HUES48 (cell line): ENCODE results near the gene KRTDAP.

Experiments used
- H3K27ac ChIP-seq: one replicate; pipeline ENCODE4 v1.7.0; 2013; ENCODE audit warnings: low read depth, low read length, inconsistent platforms
- H3K27me3 ChIP-seq: 2 replicates; pipeline ENCODE4 v1.6.1; 2013; ENCODE audit warnings: mild to moderate bottlenecking, low read length; ENCODE audit not compliant: control insufficient read depth, insufficient read depth
- H3K36me3 ChIP-seq: 2 replicates; pipeline ENCODE4 v1.6.1; 2013; ENCODE audit warnings: low read length; ENCODE audit not compliant: control insufficient read depth, insufficient read depth
- H3K4me1 ChIP-seq: 2 replicates; pipeline ENCODE4 v1.6.1; 2013; ENCODE audit warnings: mild to moderate bottlenecking, low read length; ENCODE audit not compliant: control insufficient read depth, insufficient read depth
- H3K4me3 ChIP-seq: 2 replicates; pipeline ENCODE4 v1.5.1; 2013; ENCODE audit warnings: mild to moderate bottlenecking, low read depth, low read length
- H3K9ac ChIP-seq: 2 replicates; pipeline ENCODE4 v1.6.1; 2013; ENCODE audit warnings: mild to moderate bottlenecking, low read depth, low read length, moderate library complexity
- H3K9me3 ChIP-seq: 2 replicates; pipeline ENCODE4 v1.6.1; 2013; ENCODE audit warnings: low read length; ENCODE audit not compliant: control insufficient read depth, insufficient read depth

The KRTDAP gene

DNA sequence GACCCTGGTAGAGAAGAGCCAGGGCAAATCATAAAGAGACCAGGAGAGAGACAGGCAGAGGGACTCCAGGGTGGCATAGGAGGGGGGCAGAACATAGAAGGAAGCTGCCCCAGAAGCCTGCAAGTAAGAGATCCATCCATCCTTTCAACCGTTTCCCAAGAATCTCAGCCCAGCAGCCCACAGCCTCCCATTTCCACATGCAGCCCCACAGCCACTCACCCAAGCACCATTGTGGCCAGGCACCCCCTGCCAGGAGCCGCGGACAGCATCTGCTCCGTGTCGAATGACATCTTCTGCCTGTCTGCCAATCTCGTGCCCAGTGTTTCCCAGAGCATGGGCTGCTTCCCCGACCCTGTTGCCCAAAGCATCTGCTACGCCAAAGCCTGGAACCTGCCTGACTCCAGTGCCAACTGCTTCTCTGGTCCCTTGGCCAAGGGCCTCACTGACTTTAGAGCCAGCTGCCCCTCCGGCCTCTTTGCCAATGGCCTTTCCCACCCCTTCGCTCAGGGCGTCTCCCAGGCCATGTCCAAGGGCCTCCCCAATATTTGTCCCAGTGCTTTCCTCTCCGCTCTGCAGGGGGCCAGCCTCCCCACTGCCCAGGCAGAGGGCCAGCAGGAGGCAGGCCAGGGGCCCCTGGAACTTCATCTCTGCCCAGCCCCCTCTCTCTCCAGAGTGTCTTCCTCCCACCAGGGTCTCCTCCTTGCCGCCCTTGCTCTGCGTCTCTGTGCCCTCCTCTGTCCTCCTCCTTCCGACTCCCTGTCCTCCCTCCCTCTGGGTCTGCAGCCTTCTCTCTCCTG lies 22.8 kb upstream of the KRTDAP start:
- H3K9me3 ChIP-seq, result no peaks in the 10 kb centered on the region
- no peak overlapping the region for H3K4me3 ChIP-seq
- peaks cover 6% of the 10 kb centered on the region; the same call in 1 of the 2 replicates for H3K27me3 ChIP-seq
- H3K9ac ChIP-seq, result no peak overlapping the region
- H3K36me3 ChIP-seq, result peaks cover 6% of the 10 kb centered on the region
- peaks cover 21% of the 10 kb centered on the region for H3K4me1 ChIP-seq
- no peak overlapping the region for H3K27ac ChIP-seq

DNA sequence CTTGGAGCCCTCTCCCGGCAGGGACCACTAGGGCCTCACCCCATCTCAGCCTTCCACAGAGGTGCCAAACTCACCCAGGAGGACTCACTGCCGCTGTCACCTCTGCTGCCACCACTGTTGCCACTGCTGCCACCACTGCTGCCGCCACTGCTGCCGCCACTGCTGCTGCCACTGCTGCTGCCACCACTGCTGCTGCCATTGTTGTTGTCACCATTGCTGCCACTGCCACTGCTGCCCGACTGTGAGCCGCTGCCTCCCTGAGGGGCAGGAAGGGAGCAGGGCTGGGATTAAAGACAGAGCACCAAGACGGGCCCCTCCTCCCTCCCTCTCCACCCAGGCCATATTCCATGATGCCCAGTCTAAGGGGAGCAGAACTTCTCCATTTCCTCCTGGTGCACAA lies 21.1 kb upstream of the KRTDAP start:
- peaks cover 23% of the 10 kb centered on the region for H3K4me1 ChIP-seq
- no peak overlapping the region for H3K9ac ChIP-seq
- no peaks in the 10 kb centered on the region for H3K9me3 ChIP-seq
- peaks cover 6% of the 10 kb centered on the region; the same call in 1 of the 2 replicates for H3K27me3 ChIP-seq
- no peak overlapping the region for H3K27ac ChIP-seq
- H3K36me3 ChIP-seq, result peaks cover 23% of the 10 kb centered on the region
- H3K4me3 ChIP-seq, result no peak overlapping the region

GRCh38 chr19:35510626-35510964 lies 20.3 kb upstream of the KRTDAP start:
- peaks cover 23% of the 10 kb centered on the region for H3K4me1 ChIP-seq
- H3K9me3 ChIP-seq, result no peaks in the 10 kb centered on the region
- H3K9ac ChIP-seq, result no peak overlapping the region
- H3K27me3 ChIP-seq, result peaks cover 6% of the 10 kb centered on the region; the same call in 1 of the 2 replicates
- peak overlapping the region; percentile 79; the same call in 1 of the 2 replicates for H3K4me3 ChIP-seq
- H3K27ac ChIP-seq, result no peak overlapping the region
- H3K36me3 ChIP-seq, result peaks cover 30% of the 10 kb centered on the region

DNA sequence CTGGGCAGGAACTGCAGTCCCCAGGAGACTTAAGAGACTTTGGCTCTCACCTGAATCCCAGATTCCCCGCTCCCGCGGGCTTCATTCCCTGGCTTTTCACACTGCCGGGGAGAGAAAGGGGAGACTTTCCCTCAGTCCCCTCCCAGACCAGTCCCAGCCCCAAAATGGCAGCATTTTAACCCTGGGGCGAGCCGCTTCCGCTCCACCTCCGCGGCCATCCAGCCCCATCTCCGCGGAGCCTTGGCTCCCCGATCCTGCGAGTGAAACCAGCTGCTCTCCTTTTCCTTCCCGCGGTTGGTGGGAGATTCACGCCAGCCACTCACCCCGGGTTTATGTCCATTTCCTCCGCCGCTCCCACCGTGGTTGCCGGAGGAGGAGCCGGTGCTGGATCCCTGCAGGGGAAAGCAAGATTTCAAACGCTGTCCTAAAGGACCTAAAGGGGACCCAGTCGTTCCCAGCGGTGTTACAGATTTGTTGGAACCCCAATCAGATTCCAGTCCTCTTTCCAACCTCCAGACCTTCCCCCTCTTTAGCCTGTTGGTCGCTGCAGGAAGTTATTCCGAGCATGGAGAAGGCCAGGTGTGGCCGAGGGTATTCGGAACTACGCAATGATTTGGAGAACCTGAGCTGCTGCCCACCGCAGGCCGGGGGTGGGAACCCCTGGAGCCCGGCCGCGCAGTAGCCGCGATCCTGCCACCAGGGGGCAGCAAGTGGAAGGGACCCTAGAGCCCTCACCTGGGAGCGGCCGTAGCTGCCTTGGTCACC lies 19.8 kb upstream of the KRTDAP start:
- Histone ChIP-seq H3K4me3 (peak overlapping the region; percentile 79), H3K27ac (peak overlapping the region; percentile 96), H3K4me1 (peaks cover 23% of the 10 kb centered on the region), H3K9me3 (no peaks in the 10 kb centered on the region), H3K36me3 (peaks cover 36% of the 10 kb centered on the region), H3K9ac (peak overlapping the region; percentile 89), H3K27me3 (peaks cover 6% of the 10 kb centered on the region; the same call in 1 of the 2 replicates)

DNA sequence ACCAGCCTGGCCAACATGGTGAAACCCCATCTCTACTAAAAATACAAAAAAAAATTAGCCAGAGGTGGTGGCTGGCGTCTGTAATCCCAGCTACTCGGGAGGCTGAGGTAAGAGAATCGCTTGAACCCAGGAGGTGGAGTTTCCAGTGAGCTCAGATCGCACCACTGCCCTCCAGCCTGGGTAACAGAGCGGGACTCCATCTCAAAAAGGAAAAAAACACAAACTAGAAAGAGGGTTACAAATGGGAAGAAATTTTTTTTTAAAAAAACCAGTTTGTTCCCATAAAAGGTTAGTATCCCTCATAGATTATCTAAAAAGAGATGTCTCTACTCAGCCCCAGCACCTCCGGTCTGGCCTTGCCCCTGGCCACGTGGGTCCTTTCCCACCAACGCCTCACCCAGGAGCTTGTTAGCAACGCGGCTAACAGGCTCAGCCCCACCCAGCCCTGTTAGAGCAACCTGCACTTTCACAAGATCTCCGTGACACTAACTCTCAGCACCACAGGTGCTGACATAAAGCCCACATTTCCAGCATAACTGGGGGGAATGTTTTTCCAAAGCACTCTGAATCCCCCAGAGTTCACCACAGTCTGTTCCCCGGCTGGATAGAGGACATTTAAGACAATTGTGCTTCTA lies 18.9 kb upstream of the KRTDAP start:
- Histone ChIP-seq H3K9ac (peak overlapping the region; percentile 89), H3K27ac (peak overlapping the region; percentile 96), H3K27me3 (peaks cover 6% of the 10 kb centered on the region; the same call in 1 of the 2 replicates)

GRCh38 chr19:35508129-35508528 lies 17.9 kb upstream of the KRTDAP start:
- H3K9me3 ChIP-seq, result no peaks in the 10 kb centered on the region
- H3K36me3 ChIP-seq, result peaks cover 53% of the 10 kb centered on the region
- H3K9ac ChIP-seq, result no peak overlapping the region
- 0 out of 2 replicates have a peak, but pooled peaks cover 8% of the 10 kb centered on the region for H3K4me1 ChIP-seq
- no peak overlapping the region for H3K27ac ChIP-seq
- peaks cover 6% of the 10 kb centered on the region; the same call in 1 of the 2 replicates for H3K27me3 ChIP-seq
- H3K4me3 ChIP-seq, result peak overlapping the region; percentile 79

More for the DNA sequence above, 18.9 kb upstream of the KRTDAP start:
- Histone ChIP-seq H3K9me3 (no peaks in the 10 kb centered on the region), H3K4me1 (peaks cover 17% of the 10 kb centered on the region), H3K36me3 (peaks cover 45% of the 10 kb centered on the region), H3K4me3 (peak overlapping the region; percentile 79)

GRCh38 chr19:35507561-35507960 lies 17.3 kb upstream of the KRTDAP start:
- Histone ChIP-seq H3K4me3 (no peak overlapping the region), H3K27me3 (peaks cover 6% of the 10 kb centered on the region; the same call in 1 of the 2 replicates), H3K4me1 (0 out of 2 replicates have a peak, but pooled peaks cover 8% of the 10 kb centered on the region), H3K36me3 (peaks cover 59% of the 10 kb centered on the region), H3K9me3 (no peaks in the 10 kb centered on the region), H3K27ac (no peak overlapping the region), H3K9ac (no peak overlapping the region)

GRCh38 chr19:35506011-35506410 lies 15.7 kb upstream of the KRTDAP start:
- Histone ChIP-seq H3K9ac (no peak overlapping the region), H3K9me3 (no peaks in the 10 kb centered on the region), H3K4me1 (0 out of 2 replicates have a peak, but pooled peaks cover 8% of the 10 kb centered on the region), H3K27ac (no peak overlapping the region), H3K27me3 (peaks cover 5% of the 10 kb centered on the region; the same call in 1 of the 2 replicates), H3K4me3 (no peak overlapping the region), H3K36me3 (peaks cover 72% of the 10 kb centered on the region)

DNA sequence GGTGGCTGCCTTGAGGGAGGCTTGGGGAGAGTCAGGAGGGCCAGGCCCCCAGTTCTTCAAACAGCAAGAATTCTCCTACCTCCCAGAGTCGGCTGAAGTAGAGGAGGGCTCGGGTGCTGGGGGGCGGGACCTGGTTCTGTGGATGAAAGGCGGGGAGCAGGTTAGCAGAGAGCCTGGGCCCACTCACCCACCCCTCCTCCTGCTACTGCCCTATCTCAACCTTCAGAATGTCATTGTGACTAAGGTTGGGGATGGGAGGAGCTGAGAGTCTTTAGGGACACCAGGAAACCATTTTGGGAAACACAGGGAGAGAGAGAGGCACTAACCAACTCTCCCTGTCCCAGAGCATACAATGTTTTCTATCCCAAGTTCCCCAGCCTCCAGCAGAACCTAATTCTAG lies 12.5 kb upstream of the KRTDAP start:
- peaks cover 95% of the 10 kb centered on the region for H3K36me3 ChIP-seq
- H3K27me3 ChIP-seq, result no peaks in the 10 kb centered on the region
- no peak overlapping the region for H3K9ac ChIP-seq
- H3K4me1 ChIP-seq, result no peaks in the 10 kb centered on the region
- no peaks in the 10 kb centered on the region for H3K9me3 ChIP-seq
- H3K4me3 ChIP-seq, result no peak overlapping the region
- H3K27ac ChIP-seq, result no peak overlapping the region

DNA sequence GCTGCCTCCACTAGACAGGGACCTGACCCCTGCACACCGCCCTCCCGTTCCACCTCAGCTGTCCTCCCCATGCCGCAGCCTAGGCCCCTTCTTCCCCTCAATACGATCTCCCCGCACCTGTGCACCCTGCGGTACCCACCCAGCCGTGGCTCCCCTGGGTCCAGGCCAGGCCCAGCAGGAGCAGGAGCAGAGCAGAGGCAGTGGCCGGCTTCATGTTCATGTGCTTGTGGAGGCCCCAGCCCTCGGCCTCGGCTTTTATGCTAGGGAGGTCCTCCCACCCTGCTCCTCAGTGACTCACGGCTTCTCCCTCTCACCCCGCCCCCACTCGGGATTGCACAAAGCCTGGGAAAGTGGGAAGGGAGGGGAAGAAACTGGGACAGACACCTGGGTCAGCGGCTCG lies 11.4 kb upstream of the KRTDAP start:
- Histone ChIP-seq H3K36me3 (peaks cover 94% of the 10 kb centered on the region), H3K4me3 (no peak overlapping the region), H3K27ac (no peak overlapping the region), H3K9me3 (no peaks in the 10 kb centered on the region), H3K4me1 (no peaks in the 10 kb centered on the region), H3K27me3 (no peaks in the 10 kb centered on the region), H3K9ac (no peak overlapping the region)
